NOMO-1 (cell line): ENCODE data around the gene SLC12A3.
"Not testable (repeated sequence)": the region's sequence is repeated elsewhere in the genome, so short reads cannot be mapped to it uniquely, and the experiment has no call there.

Experiments
- DNase-seq, 2 experiments: peaks; one replicate each; lab custom pipeline; 2025; ENCODE audit not compliant: unreplicated experiment in 2 of 2; lab: John Stamatoyannopoulos, UW

The SLC12A3 gene

GRCh38 chr16:56916571-56917403 is 51.8 kb downstream of the SLC12A3 start:
- DNase-seq: peak; percentile 26 to 84

GRCh38 chr16:56918467-56919012 is 53.5 kb downstream of the SLC12A3 start:
- DNase-seq: no peak

GRCh38 chr16:56919099-56919800 is 54.2 kb downstream of the SLC12A3 start:
- no peak for DNase-seq

- DNase-seq: no peak
Observed at GRCh38 chr16:56921571-56921970, 56.6 kb downstream of the SLC12A3 start.

- no peak for DNase-seq
Observed at GRCh38 chr16:56923481-56924091, 58.6 kb downstream of the SLC12A3 start.

- DNase-seq: no peak
Observed at GRCh38 chr16:56927471-56927870, 62.5 kb downstream of the SLC12A3 start.

- no peak for DNase-seq
Observed at GRCh38 chr16:56929639-56930038, 64.6 kb downstream of the SLC12A3 start.

- DNase-seq: no peak
Observed at GRCh38 chr16:56930486-56931270, 65.7 kb downstream of the SLC12A3 start.

- peak in 1 of 2 experiments; percentile 79 for DNase-seq
Observed at GRCh38 chr16:56931271-56931891, 66.4 kb downstream of the SLC12A3 start.

GRCh38 chr16:56931892-56932720 is 67.1 kb downstream of the SLC12A3 start, which contains the start of gene HERPUD1:
Gene HERPUD1 (plus strand): TSS chr16:56932142. CDS start chr16:56932245, 103 bp downstream.
- peak; percentile 96 to 98 for DNase-seq

GRCh38 chr16:56932721-56933619 is 68.0 kb downstream of the SLC12A3 start:
- peak; percentile 80 to 88 for DNase-seq

- no peak for DNase-seq
Observed at GRCh38 chr16:56933828-56934598, 69.0 kb downstream of the SLC12A3 start.

GRCh38 chr16:56934599-56935145 is 69.7 kb downstream of the SLC12A3 start:
- DNase-seq: not testable (repeated sequence)

- no peak for DNase-seq
Observed at GRCh38 chr16:56935201-56935600, 70.2 kb downstream of the SLC12A3 start.

GRCh38 chr16:56936491-56936890 is 71.5 kb downstream of the SLC12A3 start:
- no peak for DNase-seq

- no peak for DNase-seq
Observed at GRCh38 chr16:56936950-56937349, 71.9 kb downstream of the SLC12A3 start.
